ENCODE data around the gene SULF2.

Gene SULF2

GRCh38 chr20:47679462-47679861, 105.8 kb downstream of the SULF2 start:
- no peaks in the 10 kb centered on the region for H3K36me3 ChIP-seq (ENCODE audit: control insufficient read depth, insufficient read depth, low read length)

GRCh38 chr20:47678536-47678935, 106.7 kb downstream of the SULF2 start:
- Histone ChIP-seq H3K9me3 (ENCODE audit: control insufficient read depth, low read length) (no peaks in the 10 kb centered on the region), H3K4me3 (ENCODE audit: low read depth, low read length) (no peak overlapping the region), H3K9ac (no peak overlapping the region), H3K4me2 (ENCODE audit: low read length) (no peak overlapping the region), H3K36me3 (ENCODE audit: control insufficient read depth, insufficient read depth, low read length) (no peaks in the 10 kb centered on the region), H3K27ac (no peak overlapping the region), H2AFZ (no peak overlapping the region), H3K4me1 (no peaks in the 10 kb centered on the region), H3K79me2 (no peaks in the 10 kb centered on the region), H3K27me3 (ENCODE audit: control insufficient read depth, insufficient read depth, low read length) (no peaks in the 10 kb centered on the region)
- no peak for TF ChIP-seq CTCF (IDR thresholded peaks at IDR 0.05)

More at GRCh38 chr20:47679462-47679861, 105.8 kb downstream of the SULF2 start:
- no peak overlapping the region for H3K4me3 ChIP-seq (ENCODE audit: low read depth, low read length)
- H3K9ac ChIP-seq: no peak overlapping the region
- no peak overlapping the region for H3K27ac ChIP-seq
- no peaks in the 10 kb centered on the region for H3K4me1 ChIP-seq
- H3K9me3 ChIP-seq (ENCODE audit: control insufficient read depth, low read length): no peaks in the 10 kb centered on the region
- no peaks in the 10 kb centered on the region for H3K27me3 ChIP-seq (ENCODE audit: control insufficient read depth, insufficient read depth, low read length)
- no peaks in the 10 kb centered on the region for H3K79me2 ChIP-seq
- no peak for TF ChIP-seq CTCF (IDR thresholded peaks at IDR 0.05)
- H3K4me2 ChIP-seq (ENCODE audit: low read length): no peak overlapping the region
- no peak overlapping the region for H2AFZ ChIP-seq

GRCh38 chr20:47677635-47678453, 107.4 kb downstream of the SULF2 start:
- Histone ChIP-seq H3K27ac (no peak overlapping the region), H3K4me1 (no peaks in the 10 kb centered on the region), H3K9ac (no peak overlapping the region), H2AFZ (no peak overlapping the region), H3K79me2 (no peaks in the 10 kb centered on the region), H3K4me3 (ENCODE audit: low read depth, low read length) (no peak overlapping the region), H3K9me3 (ENCODE audit: control insufficient read depth, low read length) (no peaks in the 10 kb centered on the region), H3K4me2 (ENCODE audit: low read length) (no peak overlapping the region), H3K36me3 (ENCODE audit: control insufficient read depth, insufficient read depth, low read length) (no peaks in the 10 kb centered on the region), H3K27me3 (ENCODE audit: control insufficient read depth, insufficient read depth, low read length) (no peaks in the 10 kb centered on the region)
- peak; percentile 74 for TF ChIP-seq CTCF (IDR thresholded peaks at IDR 0.05)

GRCh38 chr20:47676912-47677634, 108.2 kb downstream of the SULF2 start:
- Histone ChIP-seq H3K4me3 (ENCODE audit: low read depth, low read length) (no peak overlapping the region), H2AFZ (no peak overlapping the region), H3K9ac (no peak overlapping the region), H3K4me2 (ENCODE audit: low read length) (no peak overlapping the region), H3K4me1 (no peaks in the 10 kb centered on the region), H3K9me3 (ENCODE audit: control insufficient read depth, low read length) (no peaks in the 10 kb centered on the region), H3K36me3 (ENCODE audit: control insufficient read depth, insufficient read depth, low read length) (no peaks in the 10 kb centered on the region), H3K79me2 (no peaks in the 10 kb centered on the region), H3K27ac (no peak overlapping the region), H3K27me3 (ENCODE audit: control insufficient read depth, insufficient read depth, low read length) (no peaks in the 10 kb centered on the region)
- TF ChIP-seq CTCF (IDR thresholded peaks at IDR 0.05): no peak

All from parathyroid adenoma (tissue), 2 donors.